Effector memory CD8-positive, alpha-beta T cell (primary cell): Measurements from ENCODE around the gene DLG5.

ENCODE experiments used
- ATAC-seq: fragments of 150-1000 bp; cut with Tn5 transposase; replicated peaks from 2 replicates; pipeline ENCODE4 v1.10.0; 2021; ENCODE audit warnings: mild to moderate bottlenecking, moderate library complexity
- DNase-seq, 3 experiments: peaks; one replicate each; pipeline ENCODE4 v3.0.0; 2021
- H3K27ac Mint-ChIP-seq, 2 donors: one replicate each; pipeline ENCODE4 v1.8.0; 2022; ENCODE audit warnings: mild to moderate bottlenecking in 2 of 2, mixed read lengths in 2 of 2, moderate library complexity in 2 of 2
- H3K27me3 Mint-ChIP-seq, 2 donors: one replicate each; pipeline ENCODE4 v1.8.0; 2022; ENCODE audit warnings: mixed read lengths in 2 of 2
- H3K36me3 Mint-ChIP-seq: one replicate; pipeline ENCODE4 v1.8.0; 2022; ENCODE audit warnings: mild to moderate bottlenecking, moderate library complexity, mixed read lengths; ENCODE audit not compliant: insufficient read depth
- H3K4me1 Mint-ChIP-seq, 2 donors: one replicate each; pipeline ENCODE4 v1.8.0; 2022; ENCODE audit warnings: low read depth in 2 of 2, mixed read lengths in 2 of 2
- H3K4me3 Mint-ChIP-seq, 2 donors: one replicate each; pipeline ENCODE4 v1.8.0; 2022; ENCODE audit warnings: mild to moderate bottlenecking in 2 of 2, mixed read lengths in 2 of 2, moderate library complexity in 2 of 2
- H3K9me3 Mint-ChIP-seq, 2 donors: one replicate each; pipeline ENCODE4 v1.8.0; 2022; ENCODE audit warnings: mixed read lengths in 2 of 2

The DLG5 gene

DNA sequence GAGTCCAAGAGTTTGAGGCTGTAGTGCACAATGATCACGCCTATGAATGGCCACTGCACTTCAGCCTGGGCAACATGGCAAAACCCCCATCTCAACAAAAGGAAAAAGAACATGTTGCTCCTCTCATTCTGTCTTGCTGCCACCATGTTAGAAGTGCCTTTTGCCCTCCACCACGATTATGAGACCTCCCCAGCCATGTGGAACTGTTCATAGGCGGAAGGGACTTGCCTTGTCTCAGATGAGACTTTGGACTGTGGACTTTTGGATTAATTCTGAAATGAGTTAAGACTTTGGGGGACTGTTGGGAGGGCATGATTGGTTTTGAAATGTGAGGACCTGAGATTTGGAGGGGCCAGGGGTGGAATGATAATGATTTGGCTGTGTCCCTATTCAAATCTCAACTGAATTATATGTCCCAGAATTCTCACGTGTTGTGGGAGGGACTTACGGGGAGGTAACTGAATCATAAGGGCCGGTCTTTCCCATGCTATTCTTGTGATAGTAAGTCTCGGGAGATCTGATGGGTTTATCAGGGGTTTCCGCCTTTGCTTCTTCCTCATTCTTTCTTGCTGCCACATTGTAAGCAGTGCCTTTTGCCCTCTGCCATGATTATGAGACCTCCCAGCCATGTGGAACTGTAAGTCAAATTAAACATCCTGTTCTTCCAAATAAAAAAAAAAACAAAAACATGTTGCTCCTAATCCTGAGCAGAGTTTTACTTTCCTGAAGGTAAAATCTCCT is 22.3 kb downstream of the DLG5 start:
- Mint-ChIP-seq H3K27ac (no peak overlapping the region), H3K27me3 (no peaks in the 10 kb centered on the region), H3K36me3 (peaks cover 9% of the 10 kb centered on the region), H3K9me3 (no peaks in the 10 kb centered on the region), H3K4me1 (peaks cover 21 to 31% of the 10 kb centered on the region in 2 donors), H3K4me3 (no peak overlapping the region)
- no peak for DNase-seq
- no peak for ATAC-seq

DNA sequence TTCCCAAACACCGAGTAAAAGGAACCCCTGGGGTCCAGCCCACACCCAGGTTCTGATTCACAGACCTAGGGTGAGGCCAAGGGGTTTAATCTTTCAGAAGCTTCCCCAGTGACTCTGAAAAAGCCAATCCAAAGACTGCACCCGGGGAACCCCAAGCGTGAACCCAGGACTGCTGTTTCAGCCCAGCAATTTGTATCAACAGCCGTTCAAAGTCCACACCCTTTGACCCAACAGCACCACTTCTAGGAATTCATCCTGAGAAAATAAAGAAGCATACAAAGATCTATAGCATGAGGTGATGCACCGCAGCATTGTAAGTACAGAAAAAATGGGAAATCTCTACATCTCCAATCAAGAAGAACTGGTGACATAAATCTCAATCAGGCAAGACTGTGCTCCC is 24.4 kb downstream of the DLG5 start:
- no peak for DNase-seq
- Mint-ChIP-seq H3K27me3 (no peaks in the 10 kb centered on the region), H3K9me3 (no peaks in the 10 kb centered on the region), H3K4me3 (no peak overlapping the region), H3K27ac (no peak overlapping the region), H3K4me1 (peaks cover 19 to 25% of the 10 kb centered on the region in 2 donors), H3K36me3 (peaks cover 9% of the 10 kb centered on the region)
- ATAC-seq: no peak

GRCh38 chr10:77901743-77902142 is 24.8 kb downstream of the DLG5 start:
- Mint-ChIP-seq H3K4me1 (peaks cover 19 to 22% of the 10 kb centered on the region in 2 donors), H3K36me3 (peaks cover 9% of the 10 kb centered on the region), H3K9me3 (no peaks in the 10 kb centered on the region), H3K27me3 (no peaks in the 10 kb centered on the region), H3K27ac (no peak overlapping the region), H3K4me3 (no peak overlapping the region)
- ATAC-seq (no peak), DNase-seq (no peak)

DNA sequence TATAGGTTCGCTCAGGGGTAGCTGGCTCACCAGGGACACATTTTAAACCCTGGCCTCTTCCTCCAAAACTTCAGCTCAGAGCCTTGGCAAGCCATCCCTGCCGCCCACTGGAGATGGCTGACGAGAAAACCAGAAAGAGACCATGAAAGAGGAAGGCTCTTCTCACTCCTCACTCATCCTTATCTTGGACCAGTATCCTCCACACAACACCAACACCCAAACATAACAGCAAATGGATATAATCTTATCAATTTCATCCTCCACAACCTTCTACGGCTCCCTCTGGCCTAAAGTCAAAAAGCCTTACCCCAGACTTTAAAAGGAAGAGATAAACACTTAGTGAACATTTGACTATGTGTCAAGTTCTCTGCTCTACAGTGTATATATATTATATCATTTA is 26.9 kb downstream of the DLG5 start:
- H3K27ac Mint-ChIP-seq: peak overlapping the region in 1 of 2 donors; percentile 7
- peaks cover 4% of the 10 kb centered on the region for H3K36me3 Mint-ChIP-seq
- H3K27me3 Mint-ChIP-seq: no peaks in the 10 kb centered on the region
- DNase-seq (no peak), ATAC-seq (no peak)
- no peaks in the 10 kb centered on the region for H3K9me3 Mint-ChIP-seq
- H3K4me1 Mint-ChIP-seq: peaks cover 17% of the 10 kb centered on the region in 2 donors
- no peak overlapping the region for H3K4me3 Mint-ChIP-seq

GRCh38 chr10:77899080-77899477 is 27.5 kb downstream of the DLG5 start:
- Mint-ChIP-seq H3K36me3 (peaks cover 3% of the 10 kb centered on the region), H3K27ac (peak overlapping the region in 1 of 2 donors; percentile 7), H3K9me3 (no peaks in the 10 kb centered on the region), H3K4me3 (no peak overlapping the region), H3K4me1 (peaks cover 19 to 20% of the 10 kb centered on the region in 2 donors), H3K27me3 (no peaks in the 10 kb centered on the region)
- ATAC-seq (no peak), DNase-seq (no peak)

DNA sequence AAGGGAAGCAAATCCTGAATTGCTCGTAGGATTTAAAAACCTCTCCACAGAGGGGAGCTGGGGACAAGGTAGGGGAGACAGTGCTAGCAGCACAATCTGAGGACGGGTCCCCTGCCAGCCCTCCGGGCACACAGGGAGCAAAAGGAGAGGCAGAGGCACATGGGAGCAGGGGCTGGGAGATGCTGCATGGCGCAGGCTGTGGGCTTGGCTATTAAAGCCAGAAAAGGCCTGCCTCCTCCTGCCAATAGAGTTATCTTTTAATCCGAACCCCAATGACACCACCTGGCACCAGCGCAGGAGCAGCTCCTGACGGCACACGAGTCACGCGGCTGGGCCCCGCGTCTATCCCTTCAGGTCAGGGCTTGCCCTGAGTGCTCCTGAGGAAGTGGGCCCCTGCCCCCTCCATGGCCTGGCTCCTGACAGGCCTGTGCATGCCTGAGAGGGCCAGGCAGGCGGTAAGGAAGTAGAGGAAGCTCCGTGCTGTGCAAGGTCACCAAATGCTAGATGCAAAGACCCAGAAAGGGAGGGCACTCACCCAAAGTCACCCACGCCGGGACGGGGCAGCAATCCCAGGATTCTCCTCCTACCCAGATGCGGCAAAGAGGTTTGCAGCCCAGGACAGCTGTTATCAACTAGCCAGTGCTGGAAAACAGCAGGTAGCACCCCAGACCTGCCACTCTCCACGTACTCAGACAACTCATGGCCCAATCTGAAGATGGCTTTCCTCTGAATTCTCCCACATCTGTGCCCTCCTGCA is 28.1 kb downstream of the DLG5 start:
- H3K27ac Mint-ChIP-seq: peak overlapping the region in 1 of 2 donors; percentile 7
- no peaks in the 10 kb centered on the region for H3K27me3 Mint-ChIP-seq
- DNase-seq (no peak), ATAC-seq (no peak)
- no peaks in the 10 kb centered on the region for H3K9me3 Mint-ChIP-seq
- peaks cover 20 to 22% of the 10 kb centered on the region in 2 donors for H3K4me1 Mint-ChIP-seq
- H3K36me3 Mint-ChIP-seq: peaks cover 6% of the 10 kb centered on the region
- no peak overlapping the region for H3K4me3 Mint-ChIP-seq

GRCh38 chr10:77896058-77896457 is 30.5 kb downstream of the DLG5 start:
- H3K4me3 Mint-ChIP-seq: no peak overlapping the region
- no peaks in the 10 kb centered on the region for H3K27me3 Mint-ChIP-seq
- no peak for ATAC-seq
- no peaks in the 10 kb centered on the region for H3K9me3 Mint-ChIP-seq
- H3K27ac Mint-ChIP-seq: no peak overlapping the region
- DNase-seq: no peak
- H3K4me1 Mint-ChIP-seq: peaks cover 20 to 22% of the 10 kb centered on the region in 2 donors
- peaks cover 3% of the 10 kb centered on the region for H3K36me3 Mint-ChIP-seq

DNA sequence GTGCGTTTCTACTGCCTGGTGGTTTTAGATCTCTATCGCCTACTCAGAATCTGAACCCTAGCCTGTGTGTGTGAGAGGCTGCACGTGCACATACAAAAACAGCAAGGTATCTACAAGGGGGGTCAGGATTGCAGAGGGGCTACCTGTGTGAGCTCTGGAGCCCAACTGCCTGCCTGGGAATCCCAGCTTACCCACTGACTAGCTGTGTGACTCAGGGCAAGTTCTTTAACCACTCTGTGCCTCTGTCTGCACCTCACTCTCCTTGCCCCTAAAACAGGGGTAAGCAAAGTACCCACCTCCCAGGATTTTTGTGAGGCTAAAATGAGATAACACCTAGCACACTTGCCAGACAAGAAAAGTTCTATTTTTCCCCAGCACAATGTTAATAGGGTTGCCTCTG is 32.5 kb downstream of the DLG5 start:
- no peak overlapping the region for H3K4me3 Mint-ChIP-seq
- peaks cover 12 to 17% of the 10 kb centered on the region in 2 donors for H3K4me1 Mint-ChIP-seq

GRCh38 chr10:77893386-77893785 is 33.2 kb downstream of the DLG5 start:
- H3K4me1 Mint-ChIP-seq: peaks cover 11 to 17% of the 10 kb centered on the region in 2 donors
- H3K27ac Mint-ChIP-seq: no peak overlapping the region
- no peaks in the 10 kb centered on the region for H3K9me3 Mint-ChIP-seq
- H3K36me3 Mint-ChIP-seq: peaks cover 8% of the 10 kb centered on the region
- DNase-seq: no peak
- H3K27me3 Mint-ChIP-seq: no peaks in the 10 kb centered on the region
- H3K4me3 Mint-ChIP-seq: no peak overlapping the region
- ATAC-seq: no peak

More for the DNA sequence above, 32.5 kb downstream of the DLG5 start:
- Mint-ChIP-seq H3K9me3 (no peaks in the 10 kb centered on the region), H3K27me3 (no peaks in the 10 kb centered on the region), H3K27ac (peak overlapping the region in 1 of 2 donors; percentile 78), H3K36me3 (peaks cover 4% of the 10 kb centered on the region)
- ATAC-seq: no peak
- DNase-seq: no peak

DNA sequence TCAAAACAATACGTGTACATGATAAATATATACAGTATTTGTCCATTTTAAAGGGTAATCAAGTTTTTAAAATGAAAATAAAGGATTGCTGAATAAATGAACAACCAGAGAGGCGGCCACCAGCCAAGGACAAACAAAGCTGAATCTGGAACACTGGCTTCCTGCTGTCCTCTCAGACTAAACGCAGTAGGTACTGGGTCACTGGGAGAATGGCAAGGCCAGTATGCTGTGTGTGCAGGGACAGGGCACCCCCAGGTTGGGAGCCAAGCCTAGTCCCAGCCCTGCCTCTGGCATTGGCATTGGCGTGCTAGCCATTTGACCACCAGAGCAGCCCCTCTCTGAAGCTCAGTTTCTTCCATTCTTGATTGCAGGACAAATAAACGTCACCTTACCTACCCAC is 33.8 kb downstream of the DLG5 start:
- Mint-ChIP-seq H3K36me3 (peaks cover 8% of the 10 kb centered on the region), H3K27me3 (no peaks in the 10 kb centered on the region), H3K4me1 (peaks cover 11 to 17% of the 10 kb centered on the region in 2 donors), H3K9me3 (no peaks in the 10 kb centered on the region), H3K4me3 (no peak overlapping the region), H3K27ac (no peak overlapping the region)
- DNase-seq: no peak
- ATAC-seq: no peak

DNA sequence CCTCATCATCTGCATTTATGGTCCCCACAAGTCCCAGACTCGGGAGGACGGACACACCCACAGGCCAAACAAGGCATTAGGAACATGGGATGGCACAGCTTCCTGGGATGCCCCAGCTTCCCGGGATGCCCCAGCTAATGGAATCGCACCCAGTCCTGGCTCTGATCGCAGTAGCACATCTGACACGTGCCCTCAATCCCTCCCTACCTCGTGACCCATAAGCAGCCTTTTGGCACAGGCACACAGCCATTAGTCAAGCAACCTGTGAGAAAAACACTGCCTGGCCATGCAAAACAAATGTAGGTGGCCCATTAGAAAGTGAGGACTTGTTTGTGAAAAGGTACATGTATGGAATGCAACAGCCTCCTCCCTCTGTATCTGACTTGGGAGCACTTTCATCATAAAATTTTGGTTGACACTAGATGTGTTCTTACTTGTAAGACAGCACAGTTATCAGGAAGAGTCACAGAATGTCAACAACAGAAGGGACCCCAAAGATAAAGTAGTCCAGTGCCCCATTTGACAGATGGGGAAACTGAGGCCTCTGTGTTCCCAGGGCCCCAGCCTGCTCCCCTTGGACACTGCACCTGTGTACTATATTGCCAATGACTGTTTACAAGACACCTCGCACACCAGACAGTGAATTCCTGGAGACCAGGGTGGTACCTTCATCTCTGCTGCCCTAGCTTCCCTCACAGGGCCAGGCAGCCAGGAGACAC is 34.4 kb downstream of the DLG5 start:
- Mint-ChIP-seq H3K27me3 (no peaks in the 10 kb centered on the region), H3K36me3 (peaks cover 8% of the 10 kb centered on the region), H3K4me1 (peaks cover 11 to 16% of the 10 kb centered on the region in 2 donors), H3K4me3 (no peak overlapping the region), H3K9me3 (no peaks in the 10 kb centered on the region), H3K27ac (no peak overlapping the region)
- DNase-seq: no peak
- no peak for ATAC-seq

GRCh38 chr10:77890097-77890496 is 36.5 kb downstream of the DLG5 start:
- DNase-seq (no peak), ATAC-seq (no peak)
- Mint-ChIP-seq H3K27ac (no peak overlapping the region), H3K4me3 (no peak overlapping the region), H3K27me3 (no peaks in the 10 kb centered on the region), H3K36me3 (peaks cover 8% of the 10 kb centered on the region), H3K4me1 (peaks cover 7 to 15% of the 10 kb centered on the region in 2 donors), H3K9me3 (no peaks in the 10 kb centered on the region)

DNA sequence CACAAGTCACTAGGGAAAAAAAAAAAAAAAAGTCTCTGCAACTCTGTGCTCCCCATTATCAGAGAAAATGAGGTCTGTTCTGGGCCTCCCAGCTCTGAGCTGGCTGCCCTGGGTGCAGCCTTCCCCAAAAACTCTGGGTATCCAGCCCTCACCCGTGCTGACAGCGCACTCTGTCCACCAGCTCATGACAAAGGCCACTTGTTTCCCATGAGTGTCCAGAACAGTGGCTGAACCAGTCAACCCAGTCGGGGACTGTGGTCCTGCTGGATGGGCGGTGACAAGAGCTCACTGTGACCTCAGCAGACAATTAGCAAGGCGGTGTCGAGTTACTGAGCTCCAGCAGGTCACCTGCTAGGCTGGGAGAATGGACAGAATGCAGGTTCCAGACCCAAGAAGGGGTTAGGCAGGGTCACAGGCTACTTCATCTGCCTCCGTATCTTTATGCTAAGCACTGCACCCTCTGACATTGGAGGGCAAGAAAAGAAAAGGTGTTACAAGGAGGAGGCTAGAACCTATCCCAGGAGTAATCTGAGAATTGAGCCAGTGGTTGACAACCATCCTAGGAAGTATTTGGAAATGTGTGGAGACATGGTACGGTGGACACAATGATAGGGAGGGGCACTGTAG is 37.2 kb downstream of the DLG5 start:
- Mint-ChIP-seq H3K9me3 (no peaks in the 10 kb centered on the region), H3K27me3 (no peaks in the 10 kb centered on the region), H3K4me3 (no peak overlapping the region), H3K4me1 (peaks cover 4 to 9% of the 10 kb centered on the region in 2 donors), H3K27ac (no peak overlapping the region), H3K36me3 (peaks cover 8% of the 10 kb centered on the region)
- ATAC-seq: no peak
- DNase-seq: no peak
